Measurements from ENCODE around the gene SOX6. TPM values are rescaled to one million over a fixed set of nuclear protein-coding genes. Genes with fewer than 3 reads are reported as not detected.

SOX6 gene
- total RNA-seq, 1 experiment from 2014 or later: not detected

DNA sequence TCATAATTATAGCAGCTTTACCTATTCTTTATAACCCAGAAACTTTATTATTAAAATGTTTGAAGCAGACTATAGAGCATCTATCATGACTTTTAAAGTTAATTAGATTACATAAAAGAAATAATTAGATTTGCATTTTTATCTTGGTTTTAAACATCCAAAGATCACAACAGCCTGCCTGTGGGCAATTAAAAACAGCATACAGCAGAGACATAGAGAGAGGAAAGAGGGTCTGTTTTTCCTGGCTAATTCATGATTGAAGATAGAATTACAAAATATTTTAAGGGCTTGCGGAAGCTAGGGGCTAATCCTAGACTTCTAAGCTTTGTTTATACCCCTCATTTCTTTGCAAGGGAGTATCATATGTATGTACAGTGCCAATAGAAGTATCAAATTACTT is 178.1 kb downstream of the SOX6 start:
- no peak overlapping the region for H3K27ac Mint-ChIP-seq
- no peak overlapping the region for H4K8ac ChIP-seq (replicated peaks; ENCODE audit: insufficient read length, low read depth, low read length)
- no CpG with 5 or more reads among the region's 1 CpG for WGBS (ENCODE audit: extremely low coverage, insufficient read length, low lambda C conversion rate)
- no peaks in the 10 kb centered on the region for H3K9me3 ChIP-seq (ENCODE audit: control insufficient read depth, low read depth, low read length)
- H3K18ac ChIP-seq (ENCODE audit: insufficient read length, low read depth, low read length): no peak overlapping the region
- H2AK5ac ChIP-seq (ENCODE audit: insufficient read length, low read length): no peak overlapping the region
- H3T11ph ChIP-seq (ENCODE audit: low read length): no peak overlapping the region
- no peaks in the 10 kb centered on the region for H3K23me2 ChIP-seq (ENCODE audit: insufficient read length, low read depth, low read length, poor library complexity, severe bottlenecking)
- TF ChIP-seq, protein P1, sequence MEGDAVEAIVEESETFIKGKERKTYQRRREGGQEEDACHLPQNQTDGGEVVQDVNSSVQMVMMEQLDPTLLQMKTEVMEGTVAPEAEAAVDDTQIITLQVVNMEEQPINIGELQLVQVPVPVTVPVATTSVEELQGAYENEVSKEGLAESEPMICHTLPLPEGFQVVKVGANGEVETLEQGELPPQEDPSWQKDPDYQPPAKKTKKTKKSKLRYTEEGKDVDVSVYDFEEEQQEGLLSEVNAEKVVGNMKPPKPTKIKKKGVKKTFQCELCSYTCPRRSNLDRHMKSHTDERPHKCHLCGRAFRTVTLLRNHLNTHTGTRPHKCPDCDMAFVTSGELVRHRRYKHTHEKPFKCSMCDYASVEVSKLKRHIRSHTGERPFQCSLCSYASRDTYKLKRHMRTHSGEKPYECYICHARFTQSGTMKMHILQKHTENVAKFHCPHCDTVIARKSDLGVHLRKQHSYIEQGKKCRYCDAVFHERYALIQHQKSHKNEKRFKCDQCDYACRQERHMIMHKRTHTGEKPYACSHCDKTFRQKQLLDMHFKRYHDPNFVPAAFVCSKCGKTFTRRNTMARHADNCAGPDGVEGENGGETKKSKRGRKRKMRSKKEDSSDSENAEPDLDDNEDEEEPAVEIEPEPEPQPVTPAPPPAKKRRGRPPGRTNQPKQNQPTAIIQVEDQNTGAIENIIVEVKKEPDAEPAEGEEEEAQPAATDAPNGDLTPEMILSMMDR (conservative IDR thresholded peaks at IDR 0.05): no peak
- no peak overlapping the region for H2BK5ac ChIP-seq (ENCODE audit: insufficient read length, low read length)
- peaks cover 44 to 47% of the 10 kb centered on the region in 2 experiments for H3K4me1 Mint-ChIP-seq
- no peak overlapping the region for H3K9ac ChIP-seq (ENCODE audit: extremely low read depth, insufficient read length, low read length)
- no peaks in the 10 kb centered on the region for H3K79me2 ChIP-seq (ENCODE audit: insufficient read depth, low read length)
- H2BK120ac ChIP-seq (ENCODE audit: low read depth, low read length, poor library complexity, severe bottlenecking): no peak overlapping the region
- no peak overlapping the region for H2BK12ac ChIP-seq (ENCODE audit: insufficient read length, low read depth, low read length)
- H3K4me1 ChIP-seq (ENCODE audit: insufficient read depth, low read length): peaks cover 4% of the 10 kb centered on the region
- H3K79me1 ChIP-seq (ENCODE audit: insufficient read depth, low read depth, low read length, poor library complexity, severe bottlenecking): no peaks in the 10 kb centered on the region
- no peak overlapping the region for H2BK15ac ChIP-seq (ENCODE audit: low read depth, low read length)
- no peak overlapping the region for H3K23ac ChIP-seq (ENCODE audit: insufficient read length, low read depth, low read length)
- no peaks in the 10 kb centered on the region for H4K20me1 ChIP-seq (ENCODE audit: control insufficient read depth, insufficient read depth, insufficient read length)
- H3K4me2 ChIP-seq (ENCODE audit: insufficient read depth, insufficient read length, low read length): no peak overlapping the region
- no peak overlapping the region for H3K27ac ChIP-seq (ENCODE audit: insufficient read length, low read depth, low read length)
- H3K4ac ChIP-seq (ENCODE audit: low read depth, low read length): no peak overlapping the region
- H3K27me3 ChIP-seq (ENCODE audit: insufficient read depth, low read length): no peaks in the 10 kb centered on the region; the same call in 1 of the 2 replicates
- H3K4me3 Mint-ChIP-seq: no peak overlapping the region
- H4K91ac ChIP-seq (ENCODE audit: insufficient read length, low read depth, low read length): no peak overlapping the region
- H4K5ac ChIP-seq (ENCODE audit: insufficient read length, low read depth, low read length): no peak overlapping the region
- no peak overlapping the region for H3K14ac ChIP-seq (ENCODE audit: insufficient read depth, low read length)
- DNase-seq: no peak
- H3K9me3 Mint-ChIP-seq: no peaks in the 10 kb centered on the region; a peak in 1 of 5 replicates
- no peaks in the 10 kb centered on the region for H3K36me3 Mint-ChIP-seq (ENCODE audit: insufficient read depth in 1 of 3, low read depth in 3 of 3)
- no peak overlapping the region for H3K56ac ChIP-seq (ENCODE audit: insufficient read length, low read depth, low read length)
- no peak overlapping the region for H2AFZ ChIP-seq (ENCODE audit: low read length)
- no peaks in the 10 kb centered on the region for H3K27me3 Mint-ChIP-seq (ENCODE audit: low read depth)
- no peak overlapping the region for H2BK20ac ChIP-seq (ENCODE audit: low read depth, low read length, poor library complexity, severe bottlenecking)
